ENCODE results near the gene CACNG4.
"Not testable (repeated sequence)": the region's sequence is repeated elsewhere in the genome, so short reads cannot be mapped to it uniquely, and the experiment has no call there.

CACNG4 gene

GRCh38 chr17:66964930-66965800, 658 bp downstream of the CACNG4 start:
- peak; percentile 68 for DNase-seq

DNA sequence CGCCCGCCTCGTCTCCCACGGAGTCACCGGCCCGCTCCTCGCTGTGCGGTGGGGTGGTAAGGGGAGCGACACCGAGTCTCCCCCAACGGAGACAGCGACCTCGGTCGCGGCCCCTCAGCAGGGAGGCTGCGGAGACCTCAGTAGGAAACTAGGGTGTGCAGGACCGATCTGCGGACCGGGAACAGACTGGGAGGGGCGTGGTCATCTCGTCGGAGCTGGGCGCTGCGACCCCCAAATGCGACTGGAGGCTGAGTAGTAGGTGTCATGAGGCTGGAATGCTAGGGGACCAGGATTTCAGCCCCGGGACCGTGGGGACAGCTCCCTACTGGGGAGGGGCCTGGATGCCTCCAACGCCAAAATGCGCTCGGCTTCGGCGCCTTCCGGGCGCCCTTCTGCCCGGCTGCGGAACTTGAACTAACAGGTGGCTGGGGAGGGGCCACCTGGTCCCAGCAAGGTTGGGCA, 1.3 kb downstream of the CACNG4 start:
- peak; percentile 44 for DNase-seq

- DNase-seq: no peak
These were observed 1.8 kb downstream of the CACNG4 start for GRCh38 chr17:66966298-66966697.

GRCh38 chr17:66966704-66967418, 2.4 kb downstream of the CACNG4 start:
- peak; percentile 8 for DNase-seq

GRCh38 chr17:66967837-66968543, 3.5 kb downstream of the CACNG4 start:
- DNase-seq: no peak

DNA sequence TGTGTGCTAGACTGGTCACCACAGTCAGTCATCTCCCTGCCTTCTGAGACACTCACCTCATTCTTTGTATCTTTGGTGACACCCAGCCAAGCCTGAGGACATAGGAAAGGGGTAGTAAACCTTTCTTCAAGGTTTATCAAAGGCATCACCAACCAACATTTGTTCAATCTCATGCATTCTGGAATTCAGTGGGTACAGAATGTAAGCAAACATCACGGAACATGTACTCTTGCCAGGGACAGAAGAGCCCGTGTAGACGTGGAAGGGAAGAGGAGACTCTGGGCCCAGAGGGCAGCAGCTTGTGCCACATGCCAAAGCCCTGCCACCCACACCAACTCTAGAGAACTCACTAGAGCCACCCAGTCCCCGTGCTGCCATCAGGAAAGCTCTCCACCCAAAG, 4.4 kb downstream of the CACNG4 start:
- DNase-seq: no peak

GRCh38 chr17:66970140-66970539, 5.6 kb downstream of the CACNG4 start:
- no peak for DNase-seq

DNA sequence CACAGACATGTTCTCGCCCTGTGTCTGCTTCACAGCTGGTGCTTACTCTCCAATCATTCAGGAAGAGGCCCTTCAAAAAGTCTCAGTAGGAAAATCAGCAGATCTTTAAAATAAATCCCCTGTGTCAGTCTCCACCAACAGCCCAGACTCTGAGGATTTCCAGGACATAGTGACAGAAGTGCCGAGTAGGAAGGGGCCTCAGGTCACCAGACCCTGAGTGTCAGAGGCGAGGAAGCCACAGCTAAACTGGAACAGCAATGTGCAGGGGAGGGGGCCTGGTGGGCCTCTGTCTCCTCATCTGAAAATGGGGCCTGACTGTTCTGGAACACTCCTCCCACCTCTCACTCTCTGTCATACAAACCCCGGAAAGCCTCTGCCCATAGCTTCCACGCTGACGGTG, 6.3 kb downstream of the CACNG4 start:
- DNase-seq: no peak

DNA sequence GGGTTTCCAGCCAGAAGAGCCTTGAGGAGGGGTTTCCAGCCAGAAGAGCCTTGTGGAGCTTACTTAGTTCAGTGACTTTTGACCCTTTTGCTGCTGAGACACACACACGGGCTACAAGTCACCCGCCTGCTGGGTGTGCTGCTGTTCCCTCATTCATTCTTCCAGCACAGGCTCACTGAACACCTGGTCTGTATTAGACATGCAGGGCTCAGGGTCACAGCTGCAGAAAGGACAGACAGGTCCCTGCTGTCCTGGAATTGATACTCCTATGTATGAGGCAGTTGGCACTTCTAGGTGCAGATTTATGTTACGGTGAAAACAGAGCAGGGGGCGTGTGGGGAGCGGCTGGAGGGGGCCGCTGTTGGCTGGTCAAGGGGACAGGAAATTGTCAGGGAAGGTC, 6.8 kb downstream of the CACNG4 start:
- DNase-seq: no peak

DNA sequence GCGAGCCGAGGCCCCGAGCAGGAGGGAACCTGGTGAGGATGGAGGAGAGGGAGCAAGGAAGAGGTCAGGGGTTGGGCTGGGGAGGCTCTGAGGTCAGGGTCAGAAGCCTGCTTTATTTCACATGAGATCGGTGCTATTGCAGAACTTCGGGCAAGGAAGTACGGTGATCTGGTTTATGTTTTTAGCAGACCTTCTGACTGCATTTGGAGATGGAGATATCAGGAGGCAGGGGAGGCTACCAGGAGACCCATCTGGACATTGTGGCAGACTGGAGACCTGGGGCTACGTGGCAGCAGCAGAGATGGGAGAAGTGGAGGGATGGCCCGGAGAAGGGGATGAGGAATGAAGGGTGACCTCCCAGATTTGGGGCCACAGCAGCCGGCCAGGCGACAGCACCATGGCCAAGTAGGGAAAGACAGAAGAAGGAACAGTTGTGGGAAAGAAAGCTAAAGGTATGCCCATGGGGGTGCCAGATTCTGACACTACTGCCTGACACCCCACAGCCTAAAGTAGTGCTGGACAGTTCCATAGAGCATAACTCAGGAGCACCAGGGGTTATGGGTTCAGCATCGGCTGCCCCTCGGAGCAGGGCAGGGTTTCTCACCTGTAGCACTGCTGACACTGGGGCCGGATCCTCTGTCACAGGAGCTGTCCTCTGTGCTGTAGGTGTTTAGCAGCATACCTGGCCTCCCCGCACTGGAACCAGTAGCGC, 7.4 kb downstream of the CACNG4 start:
- no peak for DNase-seq

DNA sequence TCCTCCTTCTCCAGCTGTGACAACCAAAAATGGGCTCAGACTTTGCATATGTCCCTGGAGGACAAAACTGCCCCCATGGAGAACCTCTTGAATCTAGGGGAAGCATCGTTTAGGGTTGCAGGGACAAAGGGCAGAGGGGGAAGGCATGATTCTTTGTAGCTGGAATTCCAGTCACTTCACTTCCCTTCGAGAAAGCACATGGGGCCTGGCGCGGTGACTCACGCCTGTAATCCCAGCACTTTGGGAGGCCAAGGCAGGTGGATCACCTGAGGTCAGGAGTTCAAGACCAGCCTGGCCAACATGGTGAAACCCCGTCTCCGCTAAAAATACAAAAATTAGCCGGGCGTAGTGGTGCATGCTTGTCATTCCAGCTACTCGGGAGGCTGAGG, 7.9 kb downstream of the CACNG4 start:
- DNase-seq: not testable (repeated sequence)

DNA sequence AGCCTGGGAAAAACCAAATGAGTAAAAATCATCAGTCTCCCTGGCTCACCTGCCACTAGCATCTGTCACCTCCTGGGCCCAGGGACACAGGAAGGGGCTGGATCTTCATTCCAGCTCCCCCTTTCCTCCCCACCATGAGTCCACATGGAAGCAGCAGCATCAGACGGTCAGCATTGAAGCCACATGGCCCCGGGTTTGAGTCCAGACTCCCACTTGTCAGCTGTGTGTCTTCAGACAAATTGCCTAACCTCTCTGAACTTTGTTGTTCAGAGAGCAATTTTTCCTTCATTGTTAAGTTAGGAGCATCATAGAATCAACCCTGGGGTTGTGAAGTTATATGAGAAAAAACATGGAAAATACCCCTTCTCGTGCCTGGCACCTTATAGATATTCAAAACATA, 10.7 kb downstream of the CACNG4 start:
- DNase-seq: no peak

DNA sequence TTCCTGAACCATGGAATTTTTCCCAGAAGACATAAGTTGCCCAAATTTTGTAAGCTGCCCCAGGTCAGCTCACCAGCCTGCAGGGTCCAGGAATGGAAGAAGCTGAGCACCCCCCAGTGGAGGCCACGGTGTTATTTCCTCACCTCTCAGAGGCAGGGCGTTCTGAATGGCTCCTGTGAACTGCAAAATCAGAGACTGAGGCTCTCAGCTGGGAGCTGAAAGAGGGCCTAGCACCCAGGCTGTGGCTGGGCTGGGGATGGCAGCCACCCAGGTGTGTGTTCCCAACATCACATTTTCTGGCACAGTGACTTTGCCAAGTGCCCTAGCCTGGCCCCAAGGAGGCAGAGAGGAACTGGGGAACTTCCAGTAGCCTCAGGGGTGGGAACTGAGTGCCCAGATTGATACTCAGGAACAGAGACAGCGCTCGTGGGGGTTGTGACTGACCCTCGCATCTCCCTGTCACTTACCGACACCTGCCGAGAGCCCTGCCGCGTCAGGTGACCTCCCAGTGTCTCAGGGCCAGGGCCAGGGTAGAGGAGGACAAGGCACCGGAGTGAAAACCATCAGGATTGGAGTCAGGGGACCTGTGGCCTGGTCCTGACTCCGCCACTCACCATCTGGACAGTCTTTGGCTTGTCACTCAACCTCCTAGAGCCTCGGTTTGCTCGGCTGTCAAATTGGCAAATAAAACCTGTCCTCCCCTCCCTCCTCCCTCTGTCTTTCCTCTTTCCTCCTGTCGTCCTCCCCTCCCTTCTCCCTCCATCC, 11.3 kb downstream of the CACNG4 start:
- no peak for DNase-seq

DNA sequence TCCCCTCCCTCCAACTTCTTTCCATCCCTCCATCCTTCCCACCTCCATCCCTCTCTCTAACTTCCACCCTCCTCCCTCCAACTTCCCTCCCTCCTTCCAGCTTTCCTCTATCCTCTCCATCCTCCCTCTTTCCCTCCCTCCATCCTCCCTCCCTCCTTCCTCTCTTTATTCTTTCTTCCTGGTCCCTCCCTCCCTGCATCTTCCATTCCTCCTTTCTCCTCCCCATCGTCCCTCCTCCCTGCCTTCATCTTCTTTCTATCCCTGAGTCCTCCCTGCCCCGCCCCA, 11.8 kb downstream of the CACNG4 start:
- no peak for DNase-seq

DNA sequence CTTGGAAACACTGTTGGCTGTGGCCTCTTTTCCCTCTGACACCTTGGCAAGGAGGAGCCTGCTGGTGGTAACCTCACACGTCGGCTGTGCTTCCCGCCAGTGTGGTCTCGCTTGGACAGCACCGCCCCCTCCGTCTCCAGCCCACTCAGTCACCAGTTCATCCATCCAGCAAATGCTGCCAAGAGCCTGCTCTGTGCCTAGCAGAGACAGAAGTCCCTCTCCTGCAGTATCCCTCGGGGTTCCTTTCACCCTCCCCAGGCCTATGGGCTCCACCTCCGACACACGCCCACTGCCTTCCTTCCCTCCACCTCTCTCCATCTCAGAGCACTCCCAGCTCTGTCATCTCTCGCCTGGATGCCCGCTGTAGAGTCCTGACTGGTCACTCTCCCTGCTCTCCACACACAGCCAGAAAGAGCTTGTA, 12.3 kb downstream of the CACNG4 start:
- DNase-seq: no peak

DNA sequence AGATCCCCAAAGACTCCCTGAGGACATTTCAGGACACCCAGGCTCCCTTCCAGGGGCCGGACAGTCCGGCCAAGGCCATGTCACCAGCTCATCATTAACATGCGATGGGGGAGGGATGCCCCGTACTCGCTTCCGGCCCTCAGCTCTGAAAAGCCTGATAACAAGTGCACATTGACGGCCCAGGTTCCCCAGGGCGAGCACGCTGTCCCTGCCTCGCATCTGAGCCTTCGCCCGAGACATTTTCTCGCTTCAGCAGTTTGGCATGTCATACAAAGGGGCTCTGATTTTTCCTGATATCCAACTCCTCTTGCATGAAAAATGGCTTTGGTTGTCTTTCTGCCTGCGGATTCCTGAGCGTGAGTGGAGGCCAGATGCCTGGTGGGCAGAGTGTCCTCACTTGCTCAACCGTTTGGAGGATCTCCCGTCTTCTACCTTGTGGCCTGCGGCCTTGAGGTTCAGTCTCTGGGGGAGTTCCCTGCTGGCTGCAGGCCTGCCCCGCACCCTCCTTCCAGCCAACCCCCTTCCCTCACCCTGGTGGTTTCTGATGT, 14.1 kb downstream of the CACNG4 start:
- no peak for DNase-seq

DNA sequence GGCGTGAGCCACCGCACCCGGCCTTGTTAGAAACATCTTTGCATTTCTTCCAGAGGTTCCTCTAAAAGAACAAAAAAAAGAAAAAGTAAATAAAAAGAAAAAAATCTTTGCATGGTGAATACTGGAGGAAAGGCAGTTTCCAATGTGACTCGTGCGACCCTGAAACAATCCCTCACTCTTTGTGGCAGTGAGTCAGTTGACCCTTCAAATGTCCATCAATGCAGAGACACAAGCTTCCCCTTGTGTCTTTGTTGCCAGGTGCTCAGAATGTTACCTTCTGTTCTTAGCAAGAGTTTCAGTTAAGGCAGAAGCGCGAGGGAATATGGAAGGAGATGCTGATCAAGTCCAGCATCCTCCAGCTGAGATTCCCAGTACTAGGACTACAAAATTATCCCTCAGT, 16.4 kb downstream of the CACNG4 start:
- no peak for DNase-seq

DNA sequence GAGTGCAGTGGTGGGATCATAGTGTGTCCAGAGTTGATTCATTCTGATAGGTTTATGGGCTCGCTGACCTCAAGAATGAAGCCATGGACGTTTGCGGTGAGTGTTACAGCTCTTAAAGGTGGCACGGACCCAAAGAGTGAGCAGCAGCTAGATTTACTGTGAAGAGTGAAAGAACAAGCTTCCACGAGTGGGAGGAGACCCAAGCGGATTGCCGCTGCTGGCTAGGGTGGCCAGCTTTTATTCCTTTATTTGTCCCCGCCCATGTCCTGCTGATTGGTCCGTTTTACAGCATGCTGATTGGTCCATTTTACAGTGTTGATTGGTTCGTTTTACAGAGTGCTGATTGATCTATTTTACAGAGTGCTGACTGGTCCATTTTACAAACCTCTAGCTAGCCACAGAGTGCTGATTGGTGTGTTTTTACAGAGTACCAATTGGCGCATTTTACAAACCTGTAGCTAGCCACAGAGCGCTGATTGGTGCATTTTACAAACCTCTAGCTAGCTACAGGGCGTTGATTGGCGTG, 17.5 kb downstream of the CACNG4 start:
- DNase-seq: no peak

- no peak for DNase-seq
These were observed 19.0 kb downstream of the CACNG4 start for GRCh38 chr17:66983414-66984021.

- no peak for DNase-seq
These were observed 20.2 kb downstream of the CACNG4 start for GRCh38 chr17:66984730-66985129.
